Endodermal cell (in vitro differentiated cells): ENCODE measurements around the gene ZNF555. TPM values are rescaled to one million over a fixed set of nuclear protein-coding genes. Genes with fewer than 3 reads are reported as not detected.

Experiments used
- DNase-seq: peaks from one replicate; pipeline ENCODE4 v3.0.0-alpha.2; 2017
- H3K27ac ChIP-seq: 2 replicates; pipeline ENCODE4 v1.5.1; 2013; ENCODE audit warnings: mild to moderate bottlenecking, low read depth, low read length, moderate library complexity
- H3K27me3 ChIP-seq: 2 replicates; pipeline ENCODE4 v1.6.1; 2013; ENCODE audit warnings: mild to moderate bottlenecking, low read length, moderate library complexity; ENCODE audit not compliant: insufficient read depth, control insufficient read depth, poor library complexity, severe bottlenecking
- H3K36me3 ChIP-seq: 2 replicates; pipeline ENCODE4 v1.7.0; 2013; ENCODE audit warnings: mild to moderate bottlenecking, low read length, moderate library complexity; ENCODE audit not compliant: control insufficient read depth, insufficient read depth
- H3K4me1 ChIP-seq: one replicate; pipeline ENCODE4 v1.7.0; 2013; ENCODE audit warnings: low read length; ENCODE audit not compliant: control insufficient read depth, insufficient read depth
- H3K4me3 ChIP-seq: 2 replicates; pipeline ENCODE4 v1.5.1; 2013; ENCODE audit warnings: mild to moderate bottlenecking, low read length, moderate library complexity
- H3K9ac ChIP-seq: 2 replicates; pipeline ENCODE4 v1.6.1; 2013; ENCODE audit warnings: mild to moderate bottlenecking, low read length, moderate library complexity; ENCODE audit not compliant: poor library complexity, severe bottlenecking; ENCODE audit errors: extremely low read depth
- H3K9me3 ChIP-seq: 2 replicates; pipeline ENCODE4 v1.6.1; 2013; ENCODE audit warnings: mild to moderate bottlenecking, low read length, moderate library complexity; ENCODE audit not compliant: control insufficient read depth
- H3K27ac Mint-ChIP-seq: 2 replicates; pipeline ENCODE4 v1.8.0; 2020; ENCODE audit warnings: mixed read lengths
- H3K27me3 Mint-ChIP-seq: 2 replicates; pipeline ENCODE4 v1.8.0; 2021; ENCODE audit warnings: mild to moderate bottlenecking, mixed read lengths; ENCODE audit not compliant: insufficient read depth
- H3K36me3 Mint-ChIP-seq: 2 replicates; pipeline ENCODE4 v1.8.0; 2020; ENCODE audit warnings: low read depth, mixed read lengths
- H3K4me1 Mint-ChIP-seq: 2 replicates; pipeline ENCODE4 v1.8.0; 2020; ENCODE audit warnings: mixed read lengths
- H3K4me3 Mint-ChIP-seq: 2 replicates; pipeline ENCODE4 v1.8.0; 2020; ENCODE audit warnings: mild to moderate bottlenecking, moderate library complexity, mixed read lengths
- H3K9me3 Mint-ChIP-seq: 2 replicates; pipeline ENCODE4 v1.8.0; 2020; ENCODE audit warnings: mild to moderate bottlenecking, mixed read lengths
- WGBS, 2 experiments: methylation state at CpG; one replicate each; pipeline versions ENCODE4 v1.1.5 to v1.1.7; 2013; ENCODE audit warnings: missing lambda C conversion rate in 2 of 2, mixed read lengths in 1 of 2; ENCODE audit not compliant: insufficient coverage in 1 of 2, insufficient read length in 1 of 2; 5-methylcytosine and 5-hydroxymethylcytosine counted together
- total RNA-seq, 2 donors: library from RNA; stranded (reverse); fragmentation: NEBNext Ultra II Directional in 1 of 2; extraction: Animal tissue kit (Norgen Biotek cat#: 25700) in 1 of 2; gene quantifications; 2 replicates in 1 of 2; 3 replicates in 1 of 2; pipeline ENCODE4 v1.2.1, GENCODE V29; 2021
- TF ChIP-seq, protein P1 (sequence below): fragments of 200-600 bp; sonication (generic); conservative IDR thresholded peaks from 2 replicates; pipeline ENCODE4 v1.5.0; 2021; ENCODE audit warnings: antibody characterized with exemption, mild to moderate bottlenecking

ZNF555 gene
- total RNA-seq, 2 donors from 2014 or later: 9.6 to 10.5 TPM

DNA sequence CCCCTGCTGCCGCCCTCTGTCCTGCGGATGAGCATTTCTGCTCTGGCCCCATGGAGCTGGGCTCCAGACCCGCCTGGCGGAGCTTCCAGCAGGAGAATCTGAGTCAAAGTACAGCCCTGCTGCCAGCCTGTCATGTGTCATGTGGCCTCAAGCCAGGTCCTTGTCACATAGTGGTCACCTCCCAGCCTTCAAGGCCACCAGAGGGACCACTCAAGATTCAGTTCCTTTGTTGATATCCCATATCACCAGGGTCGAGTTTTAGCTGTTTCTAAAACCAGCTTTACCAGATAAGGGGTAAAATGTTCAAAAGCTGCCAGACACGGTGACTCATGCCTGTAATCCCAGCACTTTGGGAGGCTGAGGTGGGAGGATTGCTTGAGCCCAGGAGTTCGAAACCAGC lies 42.5 kb upstream of the ZNF555 start:
- Mint-ChIP-seq H3K27ac (no peak overlapping the region), H3K4me3 (no peak overlapping the region), H3K27me3 (no peaks in the 10 kb centered on the region), H3K36me3 (peaks cover 79% of the 10 kb centered on the region), H3K4me1 (no peaks in the 10 kb centered on the region), H3K9me3 (no peaks in the 10 kb centered on the region)
- no peak overlapping the region for H3K27ac ChIP-seq
- no peak overlapping the region for H3K9ac ChIP-seq
- H3K4me1 ChIP-seq: peaks cover 2% of the 10 kb centered on the region
- TF ChIP-seq, protein P1, sequence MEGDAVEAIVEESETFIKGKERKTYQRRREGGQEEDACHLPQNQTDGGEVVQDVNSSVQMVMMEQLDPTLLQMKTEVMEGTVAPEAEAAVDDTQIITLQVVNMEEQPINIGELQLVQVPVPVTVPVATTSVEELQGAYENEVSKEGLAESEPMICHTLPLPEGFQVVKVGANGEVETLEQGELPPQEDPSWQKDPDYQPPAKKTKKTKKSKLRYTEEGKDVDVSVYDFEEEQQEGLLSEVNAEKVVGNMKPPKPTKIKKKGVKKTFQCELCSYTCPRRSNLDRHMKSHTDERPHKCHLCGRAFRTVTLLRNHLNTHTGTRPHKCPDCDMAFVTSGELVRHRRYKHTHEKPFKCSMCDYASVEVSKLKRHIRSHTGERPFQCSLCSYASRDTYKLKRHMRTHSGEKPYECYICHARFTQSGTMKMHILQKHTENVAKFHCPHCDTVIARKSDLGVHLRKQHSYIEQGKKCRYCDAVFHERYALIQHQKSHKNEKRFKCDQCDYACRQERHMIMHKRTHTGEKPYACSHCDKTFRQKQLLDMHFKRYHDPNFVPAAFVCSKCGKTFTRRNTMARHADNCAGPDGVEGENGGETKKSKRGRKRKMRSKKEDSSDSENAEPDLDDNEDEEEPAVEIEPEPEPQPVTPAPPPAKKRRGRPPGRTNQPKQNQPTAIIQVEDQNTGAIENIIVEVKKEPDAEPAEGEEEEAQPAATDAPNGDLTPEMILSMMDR: no peak
- H3K27me3 ChIP-seq: no peaks in the 10 kb centered on the region
- DNase-seq: no peak
- WGBS, 2 experiments: 82 to 96% methylated on average over 7 of the region's 7 CpGs
- H3K9me3 ChIP-seq: no peaks in the 10 kb centered on the region
- H3K4me3 ChIP-seq: no peak overlapping the region
- H3K36me3 ChIP-seq: peaks cover 71% of the 10 kb centered on the region

GRCh38 chr19:2799273-2800020 lies 41.8 kb upstream of the ZNF555 start:
- H3K27ac ChIP-seq: no peak overlapping the region
- Mint-ChIP-seq H3K27me3 (no peaks in the 10 kb centered on the region), H3K36me3 (peaks cover 78% of the 10 kb centered on the region), H3K27ac (no peak overlapping the region), H3K4me3 (no peak overlapping the region), H3K9me3 (no peaks in the 10 kb centered on the region), H3K4me1 (no peaks in the 10 kb centered on the region)
- H3K36me3 ChIP-seq: peaks cover 72% of the 10 kb centered on the region
- no peaks in the 10 kb centered on the region for H3K27me3 ChIP-seq
- WGBS, 2 experiments: 95% methylated on average over 24 to 41 of the region's 41 CpGs
- H3K4me3 ChIP-seq: no peak overlapping the region
- no peak overlapping the region for H3K9ac ChIP-seq
- H3K4me1 ChIP-seq: peaks cover 2% of the 10 kb centered on the region
- H3K9me3 ChIP-seq: no peaks in the 10 kb centered on the region
- no peak for DNase-seq
- TF ChIP-seq, protein P1: no peak

GRCh38 chr19:2800506-2800905 lies 40.8 kb upstream of the ZNF555 start:
- Histone ChIP-seq H3K4me3 (no peak overlapping the region), H3K27ac (no peak overlapping the region), H3K4me1 (peaks cover 2% of the 10 kb centered on the region), H3K9ac (no peak overlapping the region), H3K9me3 (no peaks in the 10 kb centered on the region), H3K36me3 (peaks cover 69% of the 10 kb centered on the region), H3K27me3 (no peaks in the 10 kb centered on the region)
- no peaks in the 10 kb centered on the region for H3K9me3 Mint-ChIP-seq
- H3K4me3 Mint-ChIP-seq: no peak overlapping the region
- H3K27me3 Mint-ChIP-seq: no peaks in the 10 kb centered on the region
- no peak for DNase-seq
- H3K27ac Mint-ChIP-seq: no peak overlapping the region
- TF ChIP-seq, protein P1: no peak
- WGBS, 2 experiments: 93 to 96% methylated on average over 11 to 22 of the region's 22 CpGs
- no peaks in the 10 kb centered on the region for H3K4me1 Mint-ChIP-seq
- peaks cover 77% of the 10 kb centered on the region for H3K36me3 Mint-ChIP-seq
